A673 (cell line): ENCODE results near the gene NBPF1.
"Not testable (repeated sequence)": the region's sequence is repeated elsewhere in the genome, so short reads cannot be mapped to it uniquely, and the experiment has no call there.

ENCODE experiments used
- CTCF ChIP-seq: fragments of 300-800, 200-600 bp; sonication (generic); conservative IDR thresholded peaks from 2 replicates; pipeline ENCODE4 v1.5.1; 2017; ENCODE audit warnings: low read depth, mild to moderate bottlenecking, antibody characterized with exemption, low read length, moderate library complexity, mixed read lengths
- EZH2 ChIP-seq: fragments of 200-600 bp; sonication (generic); IDR thresholded peaks from 2 replicates; pipeline ENCODE4 v1.6.1; 2017; ENCODE audit warnings: borderline replicate concordance, low read depth, mild to moderate bottlenecking, mixed read lengths, antibody characterized with exemption, low read length; ENCODE audit not compliant: poor library complexity, severe bottlenecking

- TF ChIP-seq CTCF, EZH2: not testable (repeated sequence)
These were observed 99.0 kb downstream of the NBPF1 start, which contains the start of gene RNU1-1 for GRCh38 chr1:16514107-16515055.
